ENCODE data around the gene ADCY9. TPM values are rescaled to one million over a fixed set of nuclear protein-coding genes. Genes with fewer than 3 reads are reported as not detected.
"Not testable (repeated sequence)": the region's sequence is repeated elsewhere in the genome, so short reads cannot be mapped to it uniquely, and the experiment has no call there.

ADCY9 gene
- total RNA-seq, 2 donors from 2014 or later, result 1.2 to 3.3 TPM

- Histone ChIP-seq H3K27me3 (ENCODE audit: control insufficient read depth, insufficient read depth, low read length, poor library complexity, severe bottlenecking) (no peaks in the 10 kb centered on the region), H3K9ac (ENCODE audit: extremely low read depth, low read length, poor library complexity, severe bottlenecking) (no peak overlapping the region), H3K36me3 (ENCODE audit: control insufficient read depth, insufficient read depth, low read length) (no peaks in the 10 kb centered on the region), H3K9me3 (ENCODE audit: control insufficient read depth, low read length) (no peaks in the 10 kb centered on the region), H3K4me1 (ENCODE audit: control insufficient read depth, insufficient read depth, low read length) (peaks cover 5% of the 10 kb centered on the region), H3K27ac (ENCODE audit: low read depth, low read length) (no peak overlapping the region), H3K4me3 (ENCODE audit: low read length) (no peak overlapping the region)
- H3K36me3 Mint-ChIP-seq (ENCODE audit: low read depth), result peaks cover 2% of the 10 kb centered on the region
- H3K9me3 Mint-ChIP-seq, result peaks cover 2% of the 10 kb centered on the region
- H3K27me3 Mint-ChIP-seq (ENCODE audit: insufficient read depth), result no peaks in the 10 kb centered on the region
- TF ChIP-seq CTCF (conservative IDR thresholded peaks at IDR 0.05), result no peak
- WGBS, 2 experiments (ENCODE audit: insufficient coverage in 1 of 2, insufficient read length in 1 of 2), result 92 to 94% methylated on average over 4 to 9 of the region's 9 CpGs
- H3K27ac Mint-ChIP-seq, result no peak overlapping the region
- peaks cover 3% of the 10 kb centered on the region for H3K4me1 Mint-ChIP-seq
- no peak overlapping the region for H3K4me3 Mint-ChIP-seq
- DNase-seq, result no peak
Observed at GRCh38 chr16:4048481-4048880, 67.8 kb downstream of the ADCY9 start.

- no peaks in the 10 kb centered on the region for H3K4me1 Mint-ChIP-seq
- no peak for DNase-seq
- TF ChIP-seq CTCF (conservative IDR thresholded peaks at IDR 0.05), result no peak
- no peak overlapping the region for H3K4me3 Mint-ChIP-seq
- H3K36me3 Mint-ChIP-seq (ENCODE audit: low read depth), result no peaks in the 10 kb centered on the region
- Histone ChIP-seq H3K9ac (ENCODE audit: extremely low read depth, low read length, poor library complexity, severe bottlenecking) (no peak overlapping the region), H3K4me3 (ENCODE audit: low read length) (no peak overlapping the region), H3K4me1 (ENCODE audit: control insufficient read depth, insufficient read depth, low read length) (no peaks in the 10 kb centered on the region), H3K9me3 (ENCODE audit: control insufficient read depth, low read length) (no peaks in the 10 kb centered on the region), H3K27ac (ENCODE audit: low read depth, low read length) (no peak overlapping the region), H3K36me3 (ENCODE audit: control insufficient read depth, insufficient read depth, low read length) (no peaks in the 10 kb centered on the region), H3K27me3 (ENCODE audit: control insufficient read depth, insufficient read depth, low read length, poor library complexity, severe bottlenecking) (no peaks in the 10 kb centered on the region)
- H3K27me3 Mint-ChIP-seq (ENCODE audit: insufficient read depth), result no peaks in the 10 kb centered on the region
- no peak overlapping the region for H3K27ac Mint-ChIP-seq
- 91% methylated on average over 8 of the region's 8 CpGs for WGBS, 2 experiments (ENCODE audit: insufficient coverage in 1 of 2, insufficient read length in 1 of 2)
- H3K9me3 Mint-ChIP-seq, result no peaks in the 10 kb centered on the region
Observed at GRCh38 chr16:4046221-4046620, 70.0 kb downstream of the ADCY9 start.

GRCh38 chr16:4045561-4045960 lies 70.7 kb downstream of the ADCY9 start:
- not testable (repeated sequence) for H3K4me1 Mint-ChIP-seq; H3K27ac ChIP-seq (ENCODE audit: low read depth, low read length); H3K27me3 ChIP-seq (ENCODE audit: control insufficient read depth, insufficient read depth, low read length, poor library complexity, severe bottlenecking); H3K36me3 ChIP-seq (ENCODE audit: control insufficient read depth, insufficient read depth, low read length); H3K9me3 Mint-ChIP-seq; H3K4me3 Mint-ChIP-seq; H3K4me3 ChIP-seq (ENCODE audit: low read length); DNase-seq; H3K9ac ChIP-seq (ENCODE audit: extremely low read depth, low read length, poor library complexity, severe bottlenecking); H3K27me3 Mint-ChIP-seq (ENCODE audit: insufficient read depth); H3K27ac Mint-ChIP-seq; H3K4me1 ChIP-seq (ENCODE audit: control insufficient read depth, insufficient read depth, low read length); H3K36me3 Mint-ChIP-seq (ENCODE audit: low read depth); H3K9me3 ChIP-seq (ENCODE audit: control insufficient read depth, low read length)
- 98 to 100% methylated on average over 3 to 5 of the region's 6 CpGs for WGBS, 2 experiments (ENCODE audit: insufficient coverage in 1 of 2, insufficient read length in 1 of 2)

- Histone ChIP-seq H3K9me3 (ENCODE audit: control insufficient read depth, low read length) (no peaks in the 10 kb centered on the region), H3K27ac (ENCODE audit: low read depth, low read length) (no peak overlapping the region), H3K36me3 (ENCODE audit: control insufficient read depth, insufficient read depth, low read length) (no peaks in the 10 kb centered on the region), H3K27me3 (ENCODE audit: control insufficient read depth, insufficient read depth, low read length, poor library complexity, severe bottlenecking) (no peaks in the 10 kb centered on the region), H3K4me3 (ENCODE audit: low read length) (no peak overlapping the region), H3K9ac (ENCODE audit: extremely low read depth, low read length, poor library complexity, severe bottlenecking) (no peak overlapping the region), H3K4me1 (ENCODE audit: control insufficient read depth, insufficient read depth, low read length) (no peaks in the 10 kb centered on the region)
- H3K36me3 Mint-ChIP-seq (ENCODE audit: low read depth), result no peaks in the 10 kb centered on the region
- no peaks in the 10 kb centered on the region for H3K9me3 Mint-ChIP-seq
- DNase-seq, result no peak
- 84 to 96% methylated on average over 11 of the region's 11 CpGs for WGBS, 2 experiments (ENCODE audit: insufficient coverage in 1 of 2, insufficient read length in 1 of 2)
- H3K27me3 Mint-ChIP-seq (ENCODE audit: insufficient read depth), result no peaks in the 10 kb centered on the region
- no peak overlapping the region for H3K27ac Mint-ChIP-seq
- no peak overlapping the region for H3K4me3 Mint-ChIP-seq
- TF ChIP-seq CTCF (conservative IDR thresholded peaks at IDR 0.05), result no peak
- no peaks in the 10 kb centered on the region for H3K4me1 Mint-ChIP-seq
Observed at GRCh38 chr16:4042581-4042980, 73.7 kb downstream of the ADCY9 start.

Data from endodermal cell (in vitro differentiated cells).